Large intestine (tissue), 3 donors: ENCODE results near the gene SLC39A11. TPM values are rescaled to one million over a fixed set of nuclear protein-coding genes. Genes with fewer than 3 reads are reported as not detected.

Experiments used
- DNase-seq, 2 donors: peaks; one replicate each; pipeline versions ENCODE4 v3.0.0 to v3.0.0-alpha.2; 2013
- H3K27ac ChIP-seq: one replicate; pipeline ENCODE4 v1.5.1; 2013; ENCODE audit warnings: low read length
- H3K27me3 ChIP-seq: 2 replicates; pipeline ENCODE4 v1.6.1; 2013; ENCODE audit warnings: low read length; ENCODE audit not compliant: control insufficient read depth, insufficient read depth
- H3K36me3 ChIP-seq: 2 replicates; pipeline ENCODE4 v1.6.1; 2013; ENCODE audit warnings: low read length; ENCODE audit not compliant: control insufficient read depth, insufficient read depth
- H3K4me1 ChIP-seq: one replicate; pipeline ENCODE4 v1.6.1; 2013; ENCODE audit warnings: low read length; ENCODE audit not compliant: control insufficient read depth, insufficient read depth
- H3K4me3 ChIP-seq: one replicate; pipeline ENCODE4 v1.5.1; 2013; ENCODE audit warnings: low read length
- H3K9me3 ChIP-seq: one replicate; pipeline ENCODE4 v1.6.1; 2013; ENCODE audit warnings: mild to moderate bottlenecking, low read depth, low read length, moderate library complexity; ENCODE audit not compliant: control insufficient read depth
- WGBS: methylation state at CpG from one replicate; pipeline ENCODE4 v1.1.5; 2013; ENCODE audit warnings: low lambda C conversion rate; ENCODE audit not compliant: insufficient coverage; 5-methylcytosine and 5-hydroxymethylcytosine counted together
- polyA plus RNA-seq: library from polyadenylated mRNA; unstranded; fragments of 120-200 nt; gene quantifications from one replicate; pipeline ENCODE4 v1.2.1, GENCODE V29; 2013

SLC39A11 gene
- polyA plus RNA-seq, 1 donor: 46.2 TPM

GRCh38 chr17:72617557-72617956 lies 474.9 kb downstream of the SLC39A11 start:
- Histone ChIP-seq H3K27ac (peak overlapping the region; percentile 92), H3K4me1 (peaks cover 54% of the 10 kb centered on the region), H3K4me3 (no peak overlapping the region), H3K27me3 (no peaks in the 10 kb centered on the region), H3K36me3 (no peaks in the 10 kb centered on the region), H3K9me3 (no peaks in the 10 kb centered on the region)
- peak in 1 of 2 donors; percentile 29 for DNase-seq
- no CpG with 5 or more reads among the region's 6 CpGs for WGBS

GRCh38 chr17:72616447-72616846 lies 476.0 kb downstream of the SLC39A11 start:
- H3K36me3 ChIP-seq: no peaks in the 10 kb centered on the region
- H3K9me3 ChIP-seq: no peaks in the 10 kb centered on the region
- H3K27ac ChIP-seq: no peak overlapping the region
- no peaks in the 10 kb centered on the region for H3K27me3 ChIP-seq
- no peak for DNase-seq
- peaks cover 54% of the 10 kb centered on the region for H3K4me1 ChIP-seq
- no CpG with 5 or more reads among the region's 4 CpGs for whole genome bisulfite sequencing
- no peak overlapping the region for H3K4me3 ChIP-seq

GRCh38 chr17:72615627-72615991 lies 476.9 kb downstream of the SLC39A11 start:
- H3K27ac ChIP-seq: peak overlapping the region; percentile 80
- no peaks in the 10 kb centered on the region for H3K9me3 ChIP-seq
- H3K36me3 ChIP-seq: no peaks in the 10 kb centered on the region
- peaks cover 54% of the 10 kb centered on the region for H3K4me1 ChIP-seq
- peak overlapping the region; percentile 14 for H3K4me3 ChIP-seq
- no peak for DNase-seq
- no peaks in the 10 kb centered on the region for H3K27me3 ChIP-seq
- WGBS: no CpG with 5 or more reads among the region's 6 CpGs

GRCh38 chr17:72614871-72615626 lies 477.4 kb downstream of the SLC39A11 start:
- peak overlapping the region; percentile 14 for H3K4me3 ChIP-seq
- peak; percentile 80 to 93 for DNase-seq
- WGBS: no CpG with 5 or more reads among the region's 20 CpGs
- peaks cover 54% of the 10 kb centered on the region for H3K4me1 ChIP-seq
- no peaks in the 10 kb centered on the region for H3K9me3 ChIP-seq
- H3K27me3 ChIP-seq: no peaks in the 10 kb centered on the region
- no peaks in the 10 kb centered on the region for H3K36me3 ChIP-seq
- H3K27ac ChIP-seq: peak overlapping the region; percentile 80

- H3K9me3 ChIP-seq: no peaks in the 10 kb centered on the region
- peak overlapping the region; percentile 80 for H3K27ac ChIP-seq
- no peaks in the 10 kb centered on the region for H3K27me3 ChIP-seq
- WGBS: no CpG with 5 or more reads among the region's 4 CpGs
- H3K36me3 ChIP-seq: no peaks in the 10 kb centered on the region
- no peak for DNase-seq
- H3K4me3 ChIP-seq: no peak overlapping the region
- H3K4me1 ChIP-seq: peaks cover 54% of the 10 kb centered on the region
Observed at GRCh38 chr17:72614476-72614870, 478.0 kb downstream of the SLC39A11 start.

- 90% methylated on average over 2 of the region's 3 CpGs for WGBS
- Histone ChIP-seq H3K4me1 (peaks cover 54% of the 10 kb centered on the region), H3K27ac (peak overlapping the region; percentile 80), H3K27me3 (no peaks in the 10 kb centered on the region), H3K36me3 (no peaks in the 10 kb centered on the region), H3K4me3 (no peak overlapping the region), H3K9me3 (no peaks in the 10 kb centered on the region)
- no peak for DNase-seq
Observed at GRCh38 chr17:72613806-72614292, 478.6 kb downstream of the SLC39A11 start.

- WGBS: no CpG with 5 or more reads among the region's 7 CpGs
- DNase-seq: peak in 1 of 2 donors; percentile 63
- Histone ChIP-seq H3K27ac (peak overlapping the region; percentile 80), H3K4me1 (peaks cover 50% of the 10 kb centered on the region), H3K27me3 (no peaks in the 10 kb centered on the region), H3K9me3 (no peaks in the 10 kb centered on the region), H3K4me3 (no peak overlapping the region), H3K36me3 (no peaks in the 10 kb centered on the region)
Observed at GRCh38 chr17:72613396-72613795, 479.1 kb downstream of the SLC39A11 start.

- WGBS: no CpG with 5 or more reads among the region's 9 CpGs
- peaks cover 4% of the 10 kb centered on the region for H3K9me3 ChIP-seq
- no peaks in the 10 kb centered on the region for H3K27me3 ChIP-seq
- H3K27ac ChIP-seq: no peak overlapping the region
- H3K4me3 ChIP-seq: no peak overlapping the region
- DNase-seq: no peak
- H3K4me1 ChIP-seq: peaks cover 32% of the 10 kb centered on the region
- H3K36me3 ChIP-seq: no peaks in the 10 kb centered on the region
Observed at GRCh38 chr17:72611172-72611571, 481.3 kb downstream of the SLC39A11 start.

GRCh38 chr17:72609501-72609900 lies 483.0 kb downstream of the SLC39A11 start:
- Histone ChIP-seq H3K36me3 (no peaks in the 10 kb centered on the region), H3K9me3 (peaks cover 4% of the 10 kb centered on the region), H3K4me1 (peaks cover 18% of the 10 kb centered on the region), H3K27ac (no peak overlapping the region), H3K27me3 (no peaks in the 10 kb centered on the region), H3K4me3 (no peak overlapping the region)
- WGBS: no CpG with 5 or more reads among the region's 2 CpGs
- DNase-seq: no peak

GRCh38 chr17:72608436-72608835 lies 484.1 kb downstream of the SLC39A11 start:
- WGBS: 100% methylated on average over 2 of the region's 2 CpGs
- H3K9me3 ChIP-seq: peaks cover 4% of the 10 kb centered on the region
- H3K27ac ChIP-seq: no peak overlapping the region
- no peaks in the 10 kb centered on the region for H3K27me3 ChIP-seq
- DNase-seq: no peak
- peaks cover 8% of the 10 kb centered on the region for H3K4me1 ChIP-seq
- H3K36me3 ChIP-seq: no peaks in the 10 kb centered on the region
- no peak overlapping the region for H3K4me3 ChIP-seq

- no peak for DNase-seq
- Histone ChIP-seq H3K36me3 (no peaks in the 10 kb centered on the region), H3K4me1 (peaks cover 4% of the 10 kb centered on the region), H3K27ac (no peak overlapping the region), H3K9me3 (peaks cover 4% of the 10 kb centered on the region), H3K27me3 (no peaks in the 10 kb centered on the region), H3K4me3 (no peak overlapping the region)
Observed at GRCh38 chr17:72606656-72607055, 485.8 kb downstream of the SLC39A11 start.
